GM10266 (cell line): ENCODE measurements around the gene PLEKHH1.

Experiments used
- DNase-seq: peaks from one replicate; pipeline ENCODE4 v3.0.0; 2012; ENCODE audit errors: extremely low spot score
- CTCF ChIP-seq: IDR thresholded peaks from 2 replicates; pipeline ENCODE4 v1.5.1; 2012; ENCODE audit warnings: mild to moderate bottlenecking, low read depth; ENCODE audit not compliant: control insufficient read depth, insufficient read depth; ENCODE audit errors: missing control alignments

The PLEKHH1 gene

GRCh38 chr14:67497716-67498115 lies 35.4 kb upstream of the PLEKHH1 start:
- TF ChIP-seq CTCF: no peak

GRCh38 chr14:67500981-67501380 lies 32.1 kb upstream of the PLEKHH1 start:
- no peak for TF ChIP-seq CTCF
- DNase-seq: no peak

More at GRCh38 chr14:67497716-67498115, 35.4 kb upstream of the PLEKHH1 start:
- DNase-seq: no peak

GRCh38 chr14:67501670-67502069 lies 31.4 kb upstream of the PLEKHH1 start:
- TF ChIP-seq CTCF: no peak
- DNase-seq: no peak

- no peak for TF ChIP-seq CTCF
- no peak for DNase-seq
These were observed 30.2 kb upstream of the PLEKHH1 start for GRCh38 chr14:67502867-67503266.

- no peak for TF ChIP-seq CTCF
These were observed 29.8 kb upstream of the PLEKHH1 start for GRCh38 chr14:67503331-67503730.

GRCh38 chr14:67505254-67505653 lies 27.8 kb upstream of the PLEKHH1 start:
- no peak for DNase-seq
- no peak for TF ChIP-seq CTCF

More at GRCh38 chr14:67503331-67503730, 29.8 kb upstream of the PLEKHH1 start:
- DNase-seq: no peak

GRCh38 chr14:67508956-67509355 lies 24.1 kb upstream of the PLEKHH1 start:
- TF ChIP-seq CTCF: no peak
- no peak for DNase-seq
